OCI-LY1 (cell line): ENCODE results near the gene HDAC8.

Experiments used
- H2AFZ ChIP-seq: fragments of 200-600 bp; sonication (generic), shearing (Covaris generic); 2 replicates; pipeline ENCODE4 v1.6.0; 2014; ENCODE audit warnings: antibody characterized with exemption, mild to moderate bottlenecking, low read length
- H3F3A ChIP-seq: fragments of 200-600 bp; sonication (generic), shearing (Covaris generic); 2 replicates; pipeline ENCODE4 v1.6.0; 2014; ENCODE audit warnings: mild to moderate bottlenecking, antibody characterized with exemption, low read length, moderate library complexity; ENCODE audit not compliant: insufficient read depth
- H3K27ac ChIP-seq: fragments of 200-600 bp; sonication (generic); 2 replicates; pipeline ENCODE4 v1.5.1; 2014; ENCODE audit warnings: low read length, mixed run types, mild to moderate bottlenecking, low read depth; ENCODE audit not compliant: poor library complexity, severe bottlenecking
- H3K27me3 ChIP-seq: fragments of 200-600 bp; sonication (generic); 2 replicates; pipeline ENCODE4 v1.6.0; 2014; ENCODE audit warnings: antibody characterized with exemption, mild to moderate bottlenecking, low read length, moderate library complexity; ENCODE audit not compliant: insufficient read depth
- H3K36me3 ChIP-seq: fragments of 200-600 bp; sonication (generic); 2 replicates; pipeline ENCODE4 v1.6.1; 2014; ENCODE audit warnings: mild to moderate bottlenecking, antibody characterized with exemption, low read length, moderate library complexity, mixed read lengths; ENCODE audit not compliant: insufficient read depth
- H3K4me1 ChIP-seq: fragments of 200-600 bp; sonication (generic); 2 replicates; pipeline ENCODE4 v1.5.1; 2014; ENCODE audit warnings: mild to moderate bottlenecking, low read length, moderate library complexity; ENCODE audit not compliant: insufficient read depth, severe bottlenecking
- H3K4me2 ChIP-seq: fragments of 200-600 bp; sonication (generic), shearing (Covaris generic); 2 replicates; pipeline ENCODE4 v1.6.1; 2014; ENCODE audit warnings: low read length
- H3K4me3 ChIP-seq: fragments of 200-600 bp; sonication (generic); 2 replicates; pipeline ENCODE4 v1.5.1; 2014; ENCODE audit warnings: low read length, low read depth, mild to moderate bottlenecking, mixed read lengths; ENCODE audit not compliant: poor library complexity, severe bottlenecking
- H3K79me2 ChIP-seq: fragments of 200-600 bp; shearing (Covaris generic); 2 replicates; pipeline ENCODE4 v1.6.1; 2016; ENCODE audit warnings: mixed run types, low read length, mixed read lengths; ENCODE audit not compliant: insufficient read depth
- H3K9ac ChIP-seq: fragments of 200-600 bp; sonication (generic), shearing (Covaris generic); 2 replicates; pipeline ENCODE4 v1.6.1; 2014; ENCODE audit warnings: mild to moderate bottlenecking, low read length, mixed read lengths
- H3K9me2 ChIP-seq: fragments of 200-600 bp; sonication (generic), shearing (Covaris generic); 2 replicates; pipeline ENCODE4 v1.6.1; 2014; ENCODE audit warnings: low read depth, mild to moderate bottlenecking, low read length, mixed read lengths
- H3K9me3 ChIP-seq: fragments of 200-600 bp; shearing (Covaris generic); 2 replicates; pipeline ENCODE4 v1.6.1; 2014; ENCODE audit warnings: low read length, mixed read lengths
- H4K20me1 ChIP-seq: fragments of 200-600 bp; sonication (generic), shearing (Covaris generic); 2 replicates; pipeline ENCODE4 v1.6.0; 2016; ENCODE audit warnings: mild to moderate bottlenecking, low read length; ENCODE audit not compliant: insufficient read depth
- CTCF ChIP-seq: fragments of 200-600 bp; sonication (generic), shearing (Covaris generic); IDR thresholded peaks from 2 replicates; pipeline ENCODE4 v1.5.1; 2017; ENCODE audit warnings: mild to moderate bottlenecking, antibody characterized with exemption, low read length, moderate library complexity, mixed read lengths
- EZH2 ChIP-seq: fragments of 200-600 bp; sonication (generic), shearing (Covaris generic); IDR thresholded peaks from 2 replicates; pipeline ENCODE4 v1.8.0; 2017; ENCODE audit warnings: borderline replicate concordance, mixed run types, mild to moderate bottlenecking, antibody characterized with exemption, low read length, moderate library complexity, mixed read lengths

Gene HDAC8

GRCh38 chrX:72396117-72396516, 176.5 kb downstream of the HDAC8 start:
- H3K27ac ChIP-seq, result no peak overlapping the region
- no peaks in the 10 kb centered on the region for H3K9me2 ChIP-seq
- H3K27me3 ChIP-seq, result no peaks in the 10 kb centered on the region
- no peaks in the 10 kb centered on the region for H3K36me3 ChIP-seq
- H3K9ac ChIP-seq, result no peak overlapping the region
- no peak overlapping the region for H2AFZ ChIP-seq
- H4K20me1 ChIP-seq, result no peaks in the 10 kb centered on the region
- H3K79me2 ChIP-seq, result no peaks in the 10 kb centered on the region
- TF ChIP-seq EZH2 (no peak), CTCF (no peak)
- no peak overlapping the region for H3K4me2 ChIP-seq
- H3K4me1 ChIP-seq, result no peaks in the 10 kb centered on the region
- H3F3A ChIP-seq, result no peaks in the 10 kb centered on the region
- no peaks in the 10 kb centered on the region for H3K9me3 ChIP-seq
- H3K4me3 ChIP-seq, result no peak overlapping the region

GRCh38 chrX:72395237-72395636, 177.4 kb downstream of the HDAC8 start:
- H3K9ac ChIP-seq, result no peak overlapping the region

GRCh38 chrX:72394518-72395170, 178.0 kb downstream of the HDAC8 start:
- Histone ChIP-seq H3K9me3 (no peaks in the 10 kb centered on the region), H2AFZ (no peak overlapping the region), H4K20me1 (no peaks in the 10 kb centered on the region), H3F3A (no peaks in the 10 kb centered on the region), H3K4me3 (no peak overlapping the region), H3K4me1 (no peaks in the 10 kb centered on the region), H3K4me2 (no peak overlapping the region), H3K27ac (no peak overlapping the region), H3K79me2 (no peaks in the 10 kb centered on the region), H3K9ac (no peak overlapping the region), H3K27me3 (no peaks in the 10 kb centered on the region), H3K9me2 (no peaks in the 10 kb centered on the region), H3K36me3 (no peaks in the 10 kb centered on the region)
- no peak for TF ChIP-seq EZH2
- TF ChIP-seq CTCF, result no peak

More at GRCh38 chrX:72395237-72395636, 177.4 kb downstream of the HDAC8 start:
- Histone ChIP-seq H3K9me2 (no peaks in the 10 kb centered on the region), H3K4me3 (no peak overlapping the region), H2AFZ (no peak overlapping the region), H3K27me3 (no peaks in the 10 kb centered on the region), H3K79me2 (no peaks in the 10 kb centered on the region), H3K4me1 (no peaks in the 10 kb centered on the region), H3K4me2 (no peak overlapping the region), H3F3A (no peaks in the 10 kb centered on the region), H3K9me3 (no peaks in the 10 kb centered on the region), H3K36me3 (no peaks in the 10 kb centered on the region), H4K20me1 (no peaks in the 10 kb centered on the region), H3K27ac (no peak overlapping the region)
- no peak for TF ChIP-seq EZH2
- TF ChIP-seq CTCF, result no peak
